Smooth muscle cell (in vitro differentiated cells): ENCODE data around the gene ITGB1BP1. TPM values are rescaled to one million over a fixed set of nuclear protein-coding genes. Genes with fewer than 3 reads are reported as not detected.

Experiments used
- DNase-seq: peaks from one replicate; lab custom pipeline; 2025; ENCODE audit not compliant: unreplicated experiment; lab: John Stamatoyannopoulos, UW
- H2AFZ ChIP-seq: fragments of 200-600 bp; sonication (generic); 2 replicates; pipeline ENCODE4 v1.6.0; 2016; ENCODE audit warnings: antibody characterized with exemption, low read depth, mild to moderate bottlenecking
- H3F3A ChIP-seq: fragments of 200-600 bp; sonication (generic); 2 replicates; pipeline ENCODE4 v1.6.0; 2017; ENCODE audit warnings: antibody characterized with exemption, low read depth
- H3K27ac ChIP-seq: fragments of 200-600 bp; sonication (generic); 2 replicates; pipeline ENCODE4 v1.5.1; 2016; ENCODE audit warnings: low read depth, mild to moderate bottlenecking
- H3K27me3 ChIP-seq: fragments of 200-600 bp; sonication (generic); 2 replicates; pipeline ENCODE4 v1.6.1; 2016; ENCODE audit warnings: low read depth, mild to moderate bottlenecking
- H3K36me3 ChIP-seq: fragments of 200-600 bp; sonication (generic); 2 replicates; pipeline ENCODE4 v1.5.1; 2016; ENCODE audit warnings: low read depth
- H3K4me1 ChIP-seq: fragments of 200-600 bp; sonication (generic); 2 replicates; pipeline ENCODE4 v1.5.1; 2016; ENCODE audit warnings: low read depth
- H3K4me2 ChIP-seq: fragments of 200-600 bp; sonication (generic); 2 replicates; pipeline ENCODE4 v1.6.0; 2016; ENCODE audit warnings: mild to moderate bottlenecking
- H3K4me3 ChIP-seq: fragments of 200-600 bp; sonication (generic); 2 replicates; pipeline ENCODE4 v1.5.1; 2016; ENCODE audit warnings: mild to moderate bottlenecking
- H3K79me2 ChIP-seq: fragments of 200-600 bp; sonication (generic); 2 replicates; pipeline ENCODE4 v1.6.0; 2016; ENCODE audit warnings: low read depth, mild to moderate bottlenecking
- H3K9ac ChIP-seq: fragments of 200-600 bp; sonication (generic); 2 replicates; pipeline ENCODE4 v1.6.0; 2016; ENCODE audit warnings: low read depth
- H3K9me3 ChIP-seq: fragments of 200-600 bp; sonication (generic); replicated peaks from 2 replicates; pipeline ENCODE4 v1.5.1; 2016; ENCODE audit warnings: low read depth
- H4K20me1 ChIP-seq: fragments of 200-600 bp; sonication (generic); 2 replicates; pipeline ENCODE4 v1.6.0; 2016; ENCODE audit warnings: low read depth
- WGBS: methylation state at CpG from one replicate; pipeline ENCODE4 v1.1.7; 2016; ENCODE audit warnings: low lambda C conversion rate; 5-methylcytosine and 5-hydroxymethylcytosine counted together
- polyA plus RNA-seq: library from polyadenylated mRNA; unstranded; fragments of >200 nt; fragmentation: Nextera tagmentation; extraction: Ambion mirVana; gene quantifications from 2 replicates; pipeline ENCODE4 v1.2.1, GENCODE V29; 2016
- total RNA-seq: library from RNA; depleted of rRNA; stranded (reverse); fragments of >200 nt; gene quantifications from 2 replicates; pipeline ENCODE4 v1.2.3, GENCODE V29; 2014
- TF ChIP-seq, protein P1 (sequence below): fragments of 200-600 bp; sonication (generic); IDR thresholded peaks from 2 replicates; pipeline ENCODE4 v1.5.1; 2017; ENCODE audit warnings: borderline replicate concordance, mild to moderate bottlenecking, antibody characterized with exemption; ENCODE audit not compliant: insufficient read depth, poor library complexity, severe bottlenecking

Gene ITGB1BP1
- total and polyA plus RNA-seq, 2 experiments from 2014 or later: 53.9 to 138 TPM

DNA sequence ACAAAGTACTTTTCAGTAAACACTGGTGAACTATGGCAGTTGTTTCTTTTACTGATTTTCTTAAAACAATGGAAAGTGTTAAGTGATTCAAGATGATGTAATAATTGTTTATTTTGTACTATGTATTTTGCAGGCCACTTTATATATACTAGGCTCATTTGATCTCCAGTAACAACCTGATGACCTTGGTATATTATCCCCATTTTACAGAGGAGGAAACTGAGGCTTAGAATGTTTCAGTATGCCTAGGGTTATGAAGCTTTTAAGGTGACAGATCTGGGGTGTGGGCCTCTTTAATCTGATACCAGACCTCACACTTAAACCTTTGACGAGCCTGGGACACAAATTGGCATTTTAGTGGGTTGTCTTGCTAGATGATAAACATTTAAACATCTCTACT is 63.2 kb downstream of the ITGB1BP1 start:
- H3K79me2 ChIP-seq: no peaks in the 10 kb centered on the region
- H3K36me3 ChIP-seq: peaks cover 11% of the 10 kb centered on the region
- no peak overlapping the region for H2AFZ ChIP-seq
- 83% methylated on average over 1 of the region's 1 CpG for WGBS
- no peak for DNase-seq
- TF ChIP-seq, protein P1, sequence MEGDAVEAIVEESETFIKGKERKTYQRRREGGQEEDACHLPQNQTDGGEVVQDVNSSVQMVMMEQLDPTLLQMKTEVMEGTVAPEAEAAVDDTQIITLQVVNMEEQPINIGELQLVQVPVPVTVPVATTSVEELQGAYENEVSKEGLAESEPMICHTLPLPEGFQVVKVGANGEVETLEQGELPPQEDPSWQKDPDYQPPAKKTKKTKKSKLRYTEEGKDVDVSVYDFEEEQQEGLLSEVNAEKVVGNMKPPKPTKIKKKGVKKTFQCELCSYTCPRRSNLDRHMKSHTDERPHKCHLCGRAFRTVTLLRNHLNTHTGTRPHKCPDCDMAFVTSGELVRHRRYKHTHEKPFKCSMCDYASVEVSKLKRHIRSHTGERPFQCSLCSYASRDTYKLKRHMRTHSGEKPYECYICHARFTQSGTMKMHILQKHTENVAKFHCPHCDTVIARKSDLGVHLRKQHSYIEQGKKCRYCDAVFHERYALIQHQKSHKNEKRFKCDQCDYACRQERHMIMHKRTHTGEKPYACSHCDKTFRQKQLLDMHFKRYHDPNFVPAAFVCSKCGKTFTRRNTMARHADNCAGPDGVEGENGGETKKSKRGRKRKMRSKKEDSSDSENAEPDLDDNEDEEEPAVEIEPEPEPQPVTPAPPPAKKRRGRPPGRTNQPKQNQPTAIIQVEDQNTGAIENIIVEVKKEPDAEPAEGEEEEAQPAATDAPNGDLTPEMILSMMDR: no peak
- H3K27me3 ChIP-seq: no peaks in the 10 kb centered on the region
- H3F3A ChIP-seq: no peaks in the 10 kb centered on the region
- H3K4me3 ChIP-seq: no peak overlapping the region
- no peaks in the 10 kb centered on the region for H3K4me1 ChIP-seq
- H3K9ac ChIP-seq: no peak overlapping the region
- no peak overlapping the region for H3K4me2 ChIP-seq
- H3K9me3 ChIP-seq: no peaks in the 10 kb centered on the region
- no peaks in the 10 kb centered on the region for H4K20me1 ChIP-seq
- H3K27ac ChIP-seq: no peak overlapping the region

DNA sequence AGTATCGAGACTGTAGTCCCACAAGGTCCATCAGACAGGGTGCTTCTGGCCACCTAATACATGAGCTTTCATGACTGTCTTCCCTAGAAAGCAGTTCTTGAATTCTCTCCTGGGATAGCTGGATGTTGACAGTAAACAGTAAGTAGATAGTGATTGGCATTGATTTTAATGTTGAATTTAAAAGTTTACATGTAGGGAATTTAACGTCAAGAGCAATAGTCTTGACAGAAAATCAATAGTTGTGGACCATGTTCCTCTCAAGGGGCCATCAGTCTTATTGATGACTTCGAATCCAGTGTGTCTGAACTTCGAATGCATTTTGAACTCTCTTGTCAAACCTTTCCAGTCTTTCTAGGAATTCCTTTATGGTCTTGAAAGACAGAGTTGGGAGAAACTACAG is 63.9 kb downstream of the ITGB1BP1 start:
- no peak for DNase-seq
- no peak overlapping the region for H2AFZ ChIP-seq
- TF ChIP-seq, protein P1: no peak
- H3K27ac ChIP-seq: no peak overlapping the region
- no peaks in the 10 kb centered on the region for H3K9me3 ChIP-seq
- no peaks in the 10 kb centered on the region for H3K79me2 ChIP-seq
- H3K4me3 ChIP-seq: no peak overlapping the region
- WGBS: 93% methylated on average over 4 of the region's 4 CpGs
- H3K36me3 ChIP-seq: peaks cover 11% of the 10 kb centered on the region
- H3K4me2 ChIP-seq: no peak overlapping the region
- H3K9ac ChIP-seq: no peak overlapping the region
- H4K20me1 ChIP-seq: no peaks in the 10 kb centered on the region
- no peaks in the 10 kb centered on the region for H3K27me3 ChIP-seq
- H3K4me1 ChIP-seq: no peaks in the 10 kb centered on the region
- no peaks in the 10 kb centered on the region for H3F3A ChIP-seq

DNA sequence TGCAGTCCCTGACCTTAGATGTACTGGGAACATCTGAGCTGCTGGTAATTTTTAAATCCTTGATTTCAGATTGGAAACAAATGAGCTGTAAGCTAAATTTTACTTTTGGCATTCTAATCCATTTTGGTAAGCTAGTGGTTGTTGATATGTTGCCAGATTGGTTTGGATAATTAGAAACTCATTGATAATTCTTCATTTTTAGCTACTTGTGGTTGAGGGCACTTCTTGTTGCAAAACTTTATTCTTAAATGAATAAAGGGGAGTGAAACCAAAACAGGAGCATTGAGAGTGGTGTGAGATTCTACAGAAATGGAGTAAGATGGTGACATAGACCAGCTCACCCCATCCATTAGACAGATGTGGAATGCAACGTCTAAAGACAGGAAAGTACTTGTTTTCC is 64.5 kb downstream of the ITGB1BP1 start:
- Histone ChIP-seq H4K20me1 (no peaks in the 10 kb centered on the region), H3K4me3 (no peak overlapping the region), H3K9me3 (no peaks in the 10 kb centered on the region), H3F3A (no peaks in the 10 kb centered on the region), H3K27me3 (no peaks in the 10 kb centered on the region), H3K36me3 (peaks cover 11% of the 10 kb centered on the region), H3K4me1 (no peaks in the 10 kb centered on the region), H3K79me2 (no peaks in the 10 kb centered on the region), H3K9ac (no peak overlapping the region), H3K4me2 (no peak overlapping the region), H3K27ac (no peak overlapping the region), H2AFZ (no peak overlapping the region)
- WGBS: 4% methylated on average over 1 of the region's 1 CpG
- TF ChIP-seq, protein P1: no peak
- DNase-seq: no peak

DNA sequence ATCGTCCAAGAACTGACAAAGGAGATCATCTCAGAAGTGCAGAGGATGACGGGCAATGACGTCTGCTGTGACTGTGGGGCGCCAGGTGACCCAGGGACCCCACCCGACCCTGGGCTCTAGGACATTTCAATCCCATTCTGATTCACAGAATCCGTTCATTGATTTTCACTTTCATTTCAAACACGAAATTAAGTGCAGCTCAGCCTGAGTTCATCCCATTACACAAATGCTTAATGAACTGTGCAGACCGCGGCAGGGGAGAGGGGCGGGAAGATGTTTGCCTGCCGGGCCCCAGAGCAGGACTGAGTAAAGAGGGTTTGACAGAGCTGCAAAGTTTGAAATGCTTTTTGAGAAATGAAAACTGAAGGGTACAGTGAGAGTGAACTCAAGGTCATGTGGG is 67.1 kb downstream of the ITGB1BP1 start:
- Histone ChIP-seq H3K4me1 (no peaks in the 10 kb centered on the region), H2AFZ (no peak overlapping the region), H3K9ac (no peak overlapping the region), H3K9me3 (no peaks in the 10 kb centered on the region), H4K20me1 (no peaks in the 10 kb centered on the region), H3K27me3 (no peaks in the 10 kb centered on the region), H3K4me2 (no peak overlapping the region), H3K36me3 (peaks cover 11% of the 10 kb centered on the region), H3K79me2 (no peaks in the 10 kb centered on the region), H3F3A (no peaks in the 10 kb centered on the region), H3K4me3 (no peak overlapping the region), H3K27ac (no peak overlapping the region)
- TF ChIP-seq, protein P1: no peak
- DNase-seq: no peak
- 87% methylated on average over 11 of the region's 11 CpGs for WGBS
